ENCODE results near the gene IL22RA1.
A peak's percentile ranks its signal among the peaks of the same experiment; 100 is the strongest.

The IL22RA1 gene

GRCh38 chr1:24142546-24143534 is at the start of gene IL22RA1:
Gene IL22RA1 (minus strand): TSS chr1:24143140. CDS start chr1:24143082, 58 bp downstream.
- DNase-seq = no peak

GRCh38 chr1:24191860-24192259 is 48.9 kb upstream of the IL22RA1 start:
- DNase-seq = peak; percentile 34

GRCh38 chr1:24190983-24191461 is 48.1 kb upstream of the IL22RA1 start:
- DNase-seq = no peak

GRCh38 chr1:24189528-24189927 is 46.6 kb upstream of the IL22RA1 start:
- DNase-seq = peak; percentile 10

GRCh38 chr1:24186993-24187790 is 44.3 kb upstream of the IL22RA1 start, which contains the start of gene IFNLR1:
Gene IFNLR1 (minus strand): TSS chr1:24187289. CDS start chr1:24187248, 41 bp downstream.
- peak; percentile 83 for DNase-seq

GRCh38 chr1:24186711-24186992 is 43.7 kb upstream of the IL22RA1 start:
- DNase-seq = no peak

GRCh38 chr1:24186031-24186710 is 43.2 kb upstream of the IL22RA1 start:
- no peak for DNase-seq

- DNase-seq = no peak
Observed at GRCh38 chr1:24185076-24185475, 42.1 kb upstream of the IL22RA1 start.

GRCh38 chr1:24182061-24182460 is 39.1 kb upstream of the IL22RA1 start:
- no peak for DNase-seq

- DNase-seq = no peak
Observed at GRCh38 chr1:24181619-24182018, 38.7 kb upstream of the IL22RA1 start.

- DNase-seq = no peak
Observed at GRCh38 chr1:24180676-24181075, 37.7 kb upstream of the IL22RA1 start.

GRCh38 chr1:24179251-24179840 is 36.4 kb upstream of the IL22RA1 start:
- DNase-seq = no peak

GRCh38 chr1:24178407-24178806 is 35.5 kb upstream of the IL22RA1 start:
- DNase-seq = no peak

GRCh38 chr1:24177161-24177560 is 34.2 kb upstream of the IL22RA1 start:
- DNase-seq = no peak

- DNase-seq = no peak
Observed at GRCh38 chr1:24175033-24175755, 32.3 kb upstream of the IL22RA1 start.

- no peak for DNase-seq
Observed at GRCh38 chr1:24173638-24174575, 31.0 kb upstream of the IL22RA1 start.

- no peak for DNase-seq
Observed at GRCh38 chr1:24172598-24172997, 29.7 kb upstream of the IL22RA1 start.

GRCh38 chr1:24169286-24169685 is 26.3 kb upstream of the IL22RA1 start:
- DNase-seq = no peak

GRCh38 chr1:24168245-24168644 is 25.3 kb upstream of the IL22RA1 start:
- no peak for DNase-seq

GRCh38 chr1:24167008-24167407 is 24.1 kb upstream of the IL22RA1 start:
- no peak for DNase-seq

- no peak for DNase-seq
Observed at GRCh38 chr1:24165500-24165899, 22.6 kb upstream of the IL22RA1 start.
